SK-N-MC (cell line): ENCODE measurements around the gene RGS1.
"Not testable (repeated sequence)": the region's sequence is repeated elsewhere in the genome, so short reads cannot be mapped to it uniquely, and the experiment has no call there.

Experiments used
- DNase-seq: peaks from one replicate; pipeline ENCODE4 v3.0.0-alpha.2; 2011; ENCODE audit warnings: low read depth, low spot score
- H3K27ac ChIP-seq: fragments of 200-600 bp; sonication (generic); 2 replicates; pipeline ENCODE4 v1.5.1; 2016; ENCODE audit warnings: mixed run types
- H3K36me3 ChIP-seq: fragments of 200-600 bp; sonication (generic); 2 replicates; pipeline ENCODE4 v1.6.1; 2017; ENCODE audit warnings: antibody characterized with exemption, low read length, mixed read lengths; ENCODE audit not compliant: insufficient read depth
- H3K4me3 ChIP-seq: fragments of 200-600 bp; sonication (generic); 2 replicates; pipeline ENCODE4 v1.5.1; 2016
- H3K9ac ChIP-seq: fragments of 200-600 bp; sonication (generic); 2 replicates; pipeline ENCODE4 v1.8.0; 2017; ENCODE audit warnings: mixed run types, mixed read lengths; ENCODE audit not compliant: insufficient read length
- H3K9me3 ChIP-seq: fragments of 200-600 bp; sonication (generic); 2 replicates; pipeline ENCODE4 v1.6.1; 2017; ENCODE audit warnings: low read depth, mild to moderate bottlenecking, antibody characterized with exemption, low read length, moderate library complexity, mixed read lengths
- EZH2 ChIP-seq: fragments of 200-600 bp; sonication (generic); IDR thresholded peaks from one replicate; pipeline ENCODE4 v1.6.1; 2017; ENCODE audit warnings: antibody characterized with exemption
- FOXP2 ChIP-seq: optimal IDR thresholded peaks from 2 replicates; pipeline ENCODE3; 2011; ENCODE audit warnings: mild to moderate bottlenecking, moderate library complexity; ENCODE audit not compliant: insufficient read depth; ENCODE audit errors: extremely low read length, control extremely low read depth
- POLR2AphosphoS5 ChIP-seq: IDR thresholded peaks from 2 replicates; pipeline ENCODE4 v1.6.1; 2012; ENCODE audit warnings: mild to moderate bottlenecking, low read depth, low read length, borderline replicate concordance

RGS1 gene, protein sequence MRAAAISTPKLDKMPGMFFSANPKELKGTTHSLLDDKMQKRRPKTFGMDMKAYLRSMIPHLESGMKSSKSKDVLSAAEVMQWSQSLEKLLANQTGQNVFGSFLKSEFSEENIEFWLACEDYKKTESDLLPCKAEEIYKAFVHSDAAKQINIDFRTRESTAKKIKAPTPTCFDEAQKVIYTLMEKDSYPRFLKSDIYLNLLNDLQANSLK

GRCh38 chr1:192575499-192576189 lies at the start of gene RGS1:
Gene RGS1, plus strand, starts transcription at chr1:192575773. Its CDS starts 20 bp downstream, at chr1:192575793.
- no peak within 1 kb of the TSS for H3K9ac ChIP-seq
- H3K4me3 ChIP-seq, result no peak within 1 kb of the TSS
- no peak for DNase-seq
- H3K36me3 ChIP-seq, result no peaks in the 10 kb centered on the region
- no peak for TF ChIP-seq EZH2
- no peak for TF ChIP-seq POLR2AphosphoS5
- no peak for TF ChIP-seq FOXP2
- no peak within 1 kb of the TSS for H3K27ac ChIP-seq
- H3K9me3 ChIP-seq, result no peaks in the 10 kb centered on the region

GRCh38 chr1:192527111-192527795 lies 48.3 kb upstream of the RGS1 start:
- Histone ChIP-seq H3K9me3 (no peaks in the 10 kb centered on the region), H3K36me3 (no peaks in the 10 kb centered on the region), H3K27ac (no peak overlapping the region), H3K9ac (no peak overlapping the region), H3K4me3 (no peak overlapping the region)
- no peak for DNase-seq
- TF ChIP-seq FOXP2 (no peak), EZH2 (no peak), POLR2AphosphoS5 (no peak)

- no peak for TF ChIP-seq FOXP2
- H3K27ac ChIP-seq, result no peak overlapping the region
- H3K9me3 ChIP-seq, result no peaks in the 10 kb centered on the region
- no peak overlapping the region for H3K4me3 ChIP-seq
- DNase-seq, result no peak
- no peak overlapping the region for H3K9ac ChIP-seq
- no peaks in the 10 kb centered on the region for H3K36me3 ChIP-seq
Measured at GRCh38 chr1:192527950-192528349, 47.6 kb upstream of the RGS1 start.

DNA sequence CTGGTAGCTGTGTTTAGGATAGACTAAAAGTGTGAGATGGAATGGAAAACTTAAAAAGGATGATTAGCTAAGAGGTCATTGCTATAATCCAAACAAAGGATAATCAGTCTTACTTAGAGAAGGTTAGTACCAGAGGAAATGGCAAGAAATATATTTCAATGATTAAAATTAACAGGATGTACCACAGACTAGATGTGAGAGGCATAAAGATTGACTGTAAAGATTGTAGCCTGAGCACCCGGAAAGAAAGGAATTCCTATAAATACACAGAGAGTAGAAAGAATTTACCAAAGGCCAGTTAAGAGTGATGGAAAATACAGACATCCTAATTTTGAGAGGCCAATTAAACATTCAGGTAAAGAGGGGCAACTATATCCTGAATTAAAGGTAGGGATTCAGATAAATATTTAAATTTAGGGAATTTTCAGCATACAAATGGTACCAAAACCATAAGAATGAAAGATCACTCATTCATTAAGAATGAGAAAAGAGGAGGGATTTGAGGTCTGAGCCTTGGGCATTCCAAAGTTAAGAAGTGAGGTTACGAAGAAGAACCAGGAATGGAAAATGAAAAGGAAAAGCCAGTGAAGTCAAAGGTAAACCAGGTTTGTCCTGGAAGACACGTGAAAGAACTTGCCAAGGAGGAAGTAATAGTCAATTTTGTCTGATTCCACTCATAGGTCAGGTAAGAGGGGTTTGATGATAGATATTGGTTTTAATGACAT lies 46.4 kb upstream of the RGS1 start:
- Histone ChIP-seq H3K4me3 (no peak overlapping the region), H3K9ac (no peak overlapping the region), H3K9me3 (no peaks in the 10 kb centered on the region), H3K27ac (no peak overlapping the region), H3K36me3 (no peaks in the 10 kb centered on the region)
- DNase-seq, result no peak
- no peak for TF ChIP-seq EZH2
- no peak for TF ChIP-seq POLR2AphosphoS5
- TF ChIP-seq FOXP2, result no peak

- H3K9me3 ChIP-seq, result no peaks in the 10 kb centered on the region
- no peak overlapping the region for H3K4me3 ChIP-seq
- DNase-seq, result no peak
- no peak overlapping the region for H3K27ac ChIP-seq
- H3K36me3 ChIP-seq, result no peaks in the 10 kb centered on the region
- TF ChIP-seq POLR2AphosphoS5 (no peak), FOXP2 (no peak), EZH2 (no peak)
- no peak overlapping the region for H3K9ac ChIP-seq
Measured at GRCh38 chr1:192529811-192530210, 45.8 kb upstream of the RGS1 start.

DNA sequence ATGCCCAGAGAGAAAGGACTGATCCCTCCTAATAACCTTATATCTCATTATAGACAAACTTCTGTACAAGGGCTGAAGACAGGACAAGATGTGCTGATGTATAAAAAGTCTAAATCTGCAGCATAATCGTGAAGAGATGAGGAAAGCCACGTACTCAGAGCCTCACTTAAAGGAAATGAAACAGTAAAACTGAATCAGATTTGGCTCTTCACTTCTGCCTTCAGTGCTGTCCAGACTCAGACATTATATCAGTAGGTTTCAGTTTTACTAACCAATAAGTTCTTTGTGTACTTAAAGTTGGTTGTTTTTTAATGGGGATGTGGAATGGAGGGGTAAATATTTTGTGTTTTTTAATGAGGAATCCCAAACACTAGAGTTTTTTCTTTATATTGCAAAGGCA lies 45.3 kb upstream of the RGS1 start:
- no peak for DNase-seq
- TF ChIP-seq POLR2AphosphoS5 (no peak), EZH2 (no peak), FOXP2 (no peak)
- Histone ChIP-seq H3K9ac (no peak overlapping the region), H3K4me3 (no peak overlapping the region), H3K9me3 (no peaks in the 10 kb centered on the region), H3K27ac (no peak overlapping the region), H3K36me3 (no peaks in the 10 kb centered on the region)

GRCh38 chr1:192531037-192531703 lies 44.4 kb upstream of the RGS1 start:
- not testable (repeated sequence) for H3K9me3 ChIP-seq, H3K27ac ChIP-seq, H3K4me3 ChIP-seq, H3K9ac ChIP-seq, DNase-seq, H3K36me3 ChIP-seq

- TF ChIP-seq EZH2, result no peak
- TF ChIP-seq FOXP2, result no peak
- TF ChIP-seq POLR2AphosphoS5, result no peak
- Histone ChIP-seq H3K36me3 (no peaks in the 10 kb centered on the region), H3K4me3 (no peak overlapping the region), H3K9ac (no peak overlapping the region), H3K9me3 (no peaks in the 10 kb centered on the region), H3K27ac (no peak overlapping the region)
- DNase-seq, result no peak
Measured at GRCh38 chr1:192534666-192535065, 40.9 kb upstream of the RGS1 start.
